Ovary (tissue), 9 donors: ENCODE results near the gene TMEM232. TPM values are rescaled to one million over a fixed set of nuclear protein-coding genes. Genes with fewer than 3 reads are reported as not detected.

Source experiments
- DNase-seq, 5 donors: peaks; one replicate each; pipeline ENCODE4 v3.0.0-alpha.2; 2019 to 2020
- H3K27ac ChIP-seq, 2 donors: fragments of 200-600 bp; one replicate each; pipeline versions ENCODE4 v1.5.1 to v1.8.0; 2019 to 2022
- H3K27me3 ChIP-seq: fragments of 200-600 bp; one replicate; pipeline ENCODE4 v1.8.0; 2022
- H3K36me3 ChIP-seq: fragments of 200-600 bp; sonication (generic); one replicate; pipeline ENCODE4 v1.5.1; 2019
- H3K4me1 ChIP-seq: one replicate; pipeline ENCODE4 v1.8.1; 2013; ENCODE audit warnings: mild to moderate bottlenecking, moderate library complexity; ENCODE audit not compliant: insufficient read depth
- H3K4me3 ChIP-seq: fragments of 200-600 bp; sonication (generic); one replicate; pipeline ENCODE4 v1.5.1; 2017
- H3K9me3 ChIP-seq, 2 donors: fragments of 200-600 bp in 1 of 2; sonication (generic) in 1 of 2; one replicate each; pipeline versions ENCODE4 v1.5.1 to v1.8.1; 2013 to 2019; ENCODE audit warnings: mild to moderate bottlenecking in 1 of 2, moderate library complexity in 1 of 2
- CTCF ChIP-seq, 3 donors: fragments of 450-650 bp in 2 of 3; fragments of 200-600 bp in 1 of 3; IDR thresholded peaks; one replicate each; pipeline versions ENCODE4 v1.5.1 to v1.8.0; 2016 to 2022; ENCODE audit warnings: antibody characterized with exemption in 3 of 3, mild to moderate bottlenecking in 1 of 3
- EP300 ChIP-seq: sonication (generic); formaldehyde crosslinking; IDR thresholded peaks from one replicate; pipeline ENCODE4 v1.6.1; 2017; ENCODE audit warnings: antibody characterized with exemption
- POLR2A ChIP-seq: fragments of 450-650 bp; IDR thresholded peaks from one replicate; pipeline ENCODE4 v1.6.1; 2017; ENCODE audit warnings: antibody characterized with exemption, mild to moderate bottlenecking, moderate library complexity
- WGBS, 3 donors: extraction: QIAGEN DNeasy Blood & Tissue Kit in 1 of 3; methylation state at CpG; one replicate each; pipeline versions ENCODE4 v1.1.5 to v1.1.7; 2013 to 2017; 5-methylcytosine and 5-hydroxymethylcytosine counted together
- intact Hi-C, 4 donors: fragments of 100-400 bp; cut with DNase I; formaldehyde crosslinking; loops; one replicate each; pipeline versions ENCODE4 v1.11.0 to v1.15.1; 2022 to 2023
- microRNA-seq, 3 donors: library from miRNA; unstranded; fragments of <30 nt; microRNA quantifications; one replicate each; pipeline versions ENCODE4 to v1.2.0, GENCODE V29; 2019 to 2020
- polyA plus RNA-seq, 2 donors: library from polyadenylated mRNA; stranded (reverse); fragments of 200-250 nt in 1 of 2; fragments of 350-450 nt in 1 of 2; fragmentation: Illumina TruSeq in 1 of 2; extraction: RNeasy Lipid Tissue Mini Kit (QIAGEN cat#74804) in 1 of 2; gene quantifications; one replicate each; pipeline ENCODE4 v1.2.3, GENCODE V29; 2013 to 2014
- small RNA-seq: library from RNA; depleted of rRNA; stranded (forward); fragments of <200 nt; gene quantifications from one replicate; pipeline ENCODE3, GENCODE V24; 2016
- total RNA-seq, 7 donors: library from RNA; depleted of rRNA in 2 of 7; stranded (reverse); fragments of >200 nt in 2 of 7; fragmentation: NEBNext Ultra II Directional in 3 of 7; extraction: Animal tissue kit (Norgen Biotek cat#: 25700) in 3 of 7; gene quantifications; one replicate each; pipeline versions ENCODE4 v1.1.0 to v1.2.4, GENCODE V29; 2016 to 2023
- donor health status: DM: no; HTN: no; CAD: no; lungs with moderate emphysema.
- donor health status: DM: no; HTN: no; CAD: no.
- donor health status: Bipolar disorder and iron deficiency.
- donor health status: DM: yes; HTN: yes; CAD: no.
- donor health status: DM: no; HTN: no; CAD: no.
- donor health status: DM: yes; HTN: yes; CAD: no.

The TMEM232 gene
- total and polyA plus RNA-seq, 9 donors: 0.70 to 23.6 (median 2.8) TPM

GRCh38 chr5:110376281-110376951 is 350.1 kb downstream of the TMEM232 start:
- DNase-seq: no peak
- H3K27ac ChIP-seq: no peak overlapping the region
- H3K36me3 ChIP-seq: no peaks in the 10 kb centered on the region
- H3K9me3 ChIP-seq: no peaks in the 10 kb centered on the region
- no peak overlapping the region for H3K4me3 ChIP-seq
- H3K4me1 ChIP-seq: no peaks in the 10 kb centered on the region
- intact Hi-C loops: no loop called here
- 52 to 68% (median 59%) methylated on average over 4 of the region's 4 CpGs for WGBS, 3 donors
- no peaks in the 10 kb centered on the region for H3K27me3 ChIP-seq
- TF ChIP-seq POLR2A: no peak
- TF ChIP-seq EP300: no peak
- TF ChIP-seq CTCF (IDR thresholded peaks at IDR 0.05): no peak

- H3K9me3 ChIP-seq: no peaks in the 10 kb centered on the region
- no peak overlapping the region for H3K27ac ChIP-seq
- 91 to 94% (median 92%) methylated on average over 3 of the region's 3 CpGs for WGBS, 3 donors
- DNase-seq: no peak
- H3K4me3 ChIP-seq: no peak overlapping the region
- intact Hi-C loops: no loop called here
- no peaks in the 10 kb centered on the region for H3K36me3 ChIP-seq
- no peaks in the 10 kb centered on the region for H3K4me1 ChIP-seq
- TF ChIP-seq POLR2A: no peak
- no peak for TF ChIP-seq CTCF (IDR thresholded peaks at IDR 0.05)
- TF ChIP-seq EP300: no peak
- no peaks in the 10 kb centered on the region for H3K27me3 ChIP-seq
Measured at GRCh38 chr5:110371725-110372041, 354.8 kb downstream of the TMEM232 start.

GRCh38 chr5:110371011-110371724 is 355.3 kb downstream of the TMEM232 start:
- H3K27ac ChIP-seq: no peak overlapping the region
- H3K27me3 ChIP-seq: no peaks in the 10 kb centered on the region
- H3K9me3 ChIP-seq: no peaks in the 10 kb centered on the region
- intact Hi-C loops: no loop called here
- TF ChIP-seq EP300: no peak
- no peak for TF ChIP-seq CTCF (IDR thresholded peaks at IDR 0.05)
- no peak for TF ChIP-seq POLR2A
- H3K36me3 ChIP-seq: no peaks in the 10 kb centered on the region
- 6 to 20% (median 14%) methylated on average over 1 of the region's 1 CpG for WGBS, 3 donors
- no peak overlapping the region for H3K4me3 ChIP-seq
- H3K4me1 ChIP-seq: no peaks in the 10 kb centered on the region
- no peak for DNase-seq

Small RNAs within 50 kb of the gene (microRNA-seq; reads per million reads assigned to microRNA genes)
- 0 reads per million in 3 donors for gene MIR548F3

Small RNAs within 50 kb of the gene (small RNA-seq; reads per million reads assigned to genes)
- gene MIR548F3 (not detected), gene RF00432 (not detected)

Other genes starting within 250 kb of the TMEM232 start
- 10 to 100 TPM; 22.4 to 38.7 (median 26.7) TPM for gene SLC25A46, start 12.3 kb upstream of the TMEM232 start, total RNA-seq
- gene SLC25A46, start 12.3 kb upstream of the TMEM232 start, polyA plus RNA-seq: 10 to 100 TPM; 11.9 to 20.8 TPM